Gastroesophageal sphincter (tissue), 4 donors: ENCODE results near the gene ZNF717. TPM values are rescaled to one million over a fixed set of nuclear protein-coding genes. Genes with fewer than 3 reads are reported as not detected.
"Not testable (repeated sequence)": the region's sequence is repeated elsewhere in the genome, so short reads cannot be mapped to it uniquely, and the experiment has no call there.

Experiments used
- ATAC-seq: fragments of 150-250 bp; one replicate; pipeline ENCODE4 v1.9.1; 2016; ENCODE audit warnings: mild to moderate bottlenecking, moderate library complexity
- H3K27ac ChIP-seq, 4 donors: fragments of 200-600 bp; sonication (generic) in 3 of 4; 1 replicate in 3 of 4; 2 replicates in 1 of 4; pipeline ENCODE4 v1.5.1; 2016 to 2019
- H3K27me3 ChIP-seq: fragments of 200-600 bp; sonication (generic); one replicate; pipeline ENCODE4 v1.5.1; 2019
- H3K36me3 ChIP-seq, 2 donors: fragments of 200-600 bp; sonication (generic); one replicate each; pipeline ENCODE4 v1.5.1; 2019; ENCODE audit warnings: control low read depth in 1 of 2
- H3K4me1 ChIP-seq, 3 donors: fragments of 200-600 bp; sonication (generic); 1 replicate in 2 of 3; 2 replicates in 1 of 3; pipeline ENCODE4 v1.5.1; 2016 to 2019; ENCODE audit warnings: control low read depth in 2 of 3
- H3K4me3 ChIP-seq, 2 donors: fragments of 200-600 bp; sonication (generic); one replicate each; pipeline ENCODE4 v1.5.1; 2019; ENCODE audit warnings: mild to moderate bottlenecking in 1 of 2, moderate library complexity in 1 of 2
- H3K9me3 ChIP-seq, 3 donors: fragments of 200-600 bp; sonication (generic); one replicate each; pipeline ENCODE4 v1.5.1; 2017 to 2019; ENCODE audit warnings: control low read depth in 2 of 3
- CTCF ChIP-seq, 4 experiments: fragments of 200-600 bp in 2 of 4; fragments of 450-650 bp in 2 of 4; sonication (generic) in 1 of 4; IDR thresholded peaks; one replicate each; pipeline ENCODE4 v1.5.1; 2017 to 2019; ENCODE audit warnings: antibody characterized with exemption in 4 of 4, mild to moderate bottlenecking in 2 of 4, moderate library complexity in 2 of 4
- EP300 ChIP-seq: sonication (generic); formaldehyde crosslinking; IDR thresholded peaks from one replicate; pipeline ENCODE4 v1.6.1; 2017; ENCODE audit warnings: antibody characterized with exemption, mild to moderate bottlenecking
- POLR2A ChIP-seq, 2 donors: fragments of 450-650 bp; IDR thresholded peaks; one replicate each; pipeline ENCODE4 v1.6.1; 2017; ENCODE audit warnings: antibody characterized with exemption in 2 of 2, mild to moderate bottlenecking in 2 of 2, moderate library complexity in 1 of 2
- POLR2AphosphoS5 ChIP-seq: sonication (generic); formaldehyde crosslinking; IDR thresholded peaks from one replicate; pipeline ENCODE4 v1.6.1; 2017; ENCODE audit warnings: antibody characterized with exemption
- WGBS, 2 donors: methylation state at CpG; one replicate each; pipeline ENCODE4 v1.1.5; 2018; ENCODE audit warnings: low coverage in 1 of 2; 5-methylcytosine and 5-hydroxymethylcytosine counted together
- total RNA-seq, 4 donors: library from RNA; depleted of rRNA; stranded (reverse); fragments of >200 nt; gene quantifications; one replicate each; pipeline ENCODE4 v1.1.0, GENCODE V29; 2016

Gene ZNF717
- total RNA-seq, 4 donors from 2014 or later, result 7.2 to 18.8 (median 9.7) TPM

- no peak overlapping the region for H3K27ac ChIP-seq
- TF ChIP-seq CTCF (IDR thresholded peaks at IDR 0.05) (no peak), EP300 (no peak), POLR2AphosphoS5 (no peak), POLR2A (IDR thresholded peaks at IDR 0.05) (no peak)
- WGBS, 2 donors, result 76 to 79% methylated on average over 5 to 7 of the region's 7 CpGs
- no peaks in the 10 kb centered on the region for H3K27me3 ChIP-seq
- no peak overlapping the region for H3K4me3 ChIP-seq
- H3K9me3 ChIP-seq, result peaks cover 0 to 43% (median 0%) of the 10 kb centered on the region in 3 donors
- no peak for ATAC-seq
- H3K4me1 ChIP-seq, result peaks cover 0 to 7% (median 0%) of the 10 kb centered on the region in 3 donors
- H3K36me3 ChIP-seq, result peaks cover 0 to 66% of the 10 kb centered on the region in 2 donors
Observed at GRCh38 chr3:75781079-75781745, 4.1 kb downstream of the ZNF717 start.

GRCh38 chr3:75777742-75778141 lies 7.6 kb downstream of the ZNF717 start:
- H3K36me3 ChIP-seq, result peaks cover 0 to 74% of the 10 kb centered on the region in 2 donors
- ATAC-seq, result not testable (repeated sequence)

GRCh38 chr3:75771631-75772030 lies 13.7 kb downstream of the ZNF717 start:
- not testable (repeated sequence) for H3K27ac ChIP-seq, H3K4me3 ChIP-seq, ATAC-seq, H3K27me3 ChIP-seq, H3K4me1 ChIP-seq
- peaks cover 0 to 50% (median 0%) of the 10 kb centered on the region in 3 donors for H3K9me3 ChIP-seq
- 100% methylated on average over 1 of the region's 10 CpGs for WGBS, 2 donors
- H3K36me3 ChIP-seq, result peaks cover 0 to 66% of the 10 kb centered on the region in 2 donors

More at GRCh38 chr3:75777742-75778141, 7.6 kb downstream of the ZNF717 start:
- WGBS, 2 donors, result 69 to 85% methylated on average over 9 to 10 of the region's 11 CpGs
- H3K27ac ChIP-seq, H3K4me3 ChIP-seq, H3K4me1 ChIP-seq, H3K27me3 ChIP-seq: not testable (repeated sequence)
- H3K9me3 ChIP-seq, result peaks cover 0 to 49% (median 0%) of the 10 kb centered on the region in 3 donors

- Histone ChIP-seq H3K4me1 (no peaks in the 10 kb centered on the region), H3K27me3 (no peaks in the 10 kb centered on the region), H3K4me3 (no peak overlapping the region), H3K9me3 (peaks cover 0 to 74% (median 0%) of the 10 kb centered on the region in 3 donors), H3K36me3 (peaks cover 0 to 76% of the 10 kb centered on the region in 2 donors), H3K27ac (no peak overlapping the region)
- WGBS, 2 donors, result 83% methylated on average over 2 of the region's 7 CpGs; no CpG with 5 or more reads in 1 of the 2 donors
- TF ChIP-seq POLR2A (IDR thresholded peaks at IDR 0.05) (no peak), CTCF (IDR thresholded peaks at IDR 0.05) (no peak), EP300 (no peak), POLR2AphosphoS5 (no peak)
- ATAC-seq, result no peak
Observed at GRCh38 chr3:75768303-75769017, 16.9 kb downstream of the ZNF717 start.

- peaks cover 7 to 100% (median 11%) of the 10 kb centered on the region in 3 donors for H3K9me3 ChIP-seq
Observed at GRCh38 chr3:75737831-75738493, 47.4 kb downstream of the ZNF717 start.

More at GRCh38 chr3:75737831-75738493, 47.4 kb downstream of the ZNF717 start:
- whole genome bisulfite sequencing, 2 donors, result 67 to 75% methylated on average over 7 of the region's 7 CpGs
- Histone ChIP-seq H3K27ac (no peak overlapping the region), H3K4me1 (no peaks in the 10 kb centered on the region), H3K36me3 (peaks cover 3 to 77% of the 10 kb centered on the region in 2 donors), H3K4me3 (no peak overlapping the region), H3K27me3 (no peaks in the 10 kb centered on the region)
- no peak for ATAC-seq
- no peak for TF ChIP-seq EP300
- no peak for TF ChIP-seq POLR2A (IDR thresholded peaks at IDR 0.05)
- no peak for TF ChIP-seq POLR2AphosphoS5
- TF ChIP-seq CTCF (IDR thresholded peaks at IDR 0.05), result no peak
